Esophagus muscularis mucosa (tissue), 3 donors: ENCODE results near the gene PIEZO1.

Experiments
- CTCF ChIP-seq, 3 experiments: fragments of 200-600 bp in 2 of 3; fragments of 450-650 bp in 1 of 3; sonication (generic) in 2 of 3; IDR thresholded peaks; one replicate each; pipeline ENCODE4 v1.5.1; 2017 to 2019; ENCODE audit warnings: antibody characterized with exemption in 3 of 3, mild to moderate bottlenecking in 2 of 3, moderate library complexity in 1 of 3
- POLR2A ChIP-seq: fragments of 450-650 bp; IDR thresholded peaks from one replicate; pipeline ENCODE4 v1.6.1; 2017; ENCODE audit warnings: antibody characterized with exemption, moderate library complexity, mild to moderate bottlenecking, low read depth
- POLR2AphosphoS5 ChIP-seq, 2 donors: sonication (generic); formaldehyde crosslinking; IDR thresholded peaks; one replicate each; pipeline ENCODE4 v1.6.1; 2017; ENCODE audit warnings: antibody characterized with exemption in 2 of 2

GRCh38 chr16:88705801-88706228, 79.2 kb downstream of the PIEZO1 start:
- TF ChIP-seq CTCF (IDR thresholded peaks at IDR 0.05), result no peak
- TF ChIP-seq POLR2AphosphoS5 (IDR thresholded peaks at IDR 0.05), result no peak
- no peak for TF ChIP-seq POLR2A
